ENCODE measurements around the gene ZNF366. TPM values are rescaled to one million over a fixed set of nuclear protein-coding genes. Genes with fewer than 3 reads are reported as not detected.

Gene ZNF366
- total RNA-seq, 1 donor from 2014 or later: not detected

- Mint-ChIP-seq H3K4me3 (ENCODE audit: unreplicated experiment) (no peak overlapping the region), H3K27me3 (ENCODE audit: low read depth) (no peaks in the 10 kb centered on the region), H3K9me3 (ENCODE audit: low read depth) (no peaks in the 10 kb centered on the region), H3K27ac (ENCODE audit: unreplicated experiment) (no peak overlapping the region), H3K36me3 (ENCODE audit: low read depth) (no peaks in the 10 kb centered on the region), H3K4me1 (ENCODE audit: low read depth) (peaks cover 36% of the 10 kb centered on the region)
- no peak for TF ChIP-seq CTCF (IDR thresholded peaks at IDR 0.05)
- no peak for DNase-seq (ENCODE audit: low spot score)
Observed at GRCh38 chr5:72478684-72479083, 28.5 kb downstream of the ZNF366 start.

GRCh38 chr5:72478276-72478675 lies 28.9 kb downstream of the ZNF366 start:
- no peak for DNase-seq (ENCODE audit: low spot score)
- Mint-ChIP-seq H3K36me3 (ENCODE audit: low read depth) (no peaks in the 10 kb centered on the region), H3K27ac (ENCODE audit: unreplicated experiment) (no peak overlapping the region), H3K9me3 (ENCODE audit: low read depth) (no peaks in the 10 kb centered on the region), H3K4me3 (ENCODE audit: unreplicated experiment) (no peak overlapping the region), H3K4me1 (ENCODE audit: low read depth) (peaks cover 40% of the 10 kb centered on the region), H3K27me3 (ENCODE audit: low read depth) (no peaks in the 10 kb centered on the region)
- TF ChIP-seq CTCF (IDR thresholded peaks at IDR 0.05): no peak

- H3K36me3 Mint-ChIP-seq (ENCODE audit: low read depth): no peaks in the 10 kb centered on the region
- H3K27me3 Mint-ChIP-seq (ENCODE audit: low read depth): no peaks in the 10 kb centered on the region
- no peak overlapping the region for H3K27ac Mint-ChIP-seq (ENCODE audit: unreplicated experiment)
- H3K4me1 Mint-ChIP-seq (ENCODE audit: low read depth): peaks cover 46% of the 10 kb centered on the region
- no peak for DNase-seq (ENCODE audit: low spot score)
- H3K9me3 Mint-ChIP-seq (ENCODE audit: low read depth): no peaks in the 10 kb centered on the region
- no peak for TF ChIP-seq CTCF (IDR thresholded peaks at IDR 0.05)
- no peak overlapping the region for H3K4me3 Mint-ChIP-seq (ENCODE audit: unreplicated experiment)
Observed at GRCh38 chr5:72477644-72478043, 29.6 kb downstream of the ZNF366 start.

- Mint-ChIP-seq H3K27me3 (ENCODE audit: low read depth) (no peaks in the 10 kb centered on the region), H3K9me3 (ENCODE audit: low read depth) (no peaks in the 10 kb centered on the region), H3K4me3 (ENCODE audit: unreplicated experiment) (no peak overlapping the region), H3K27ac (ENCODE audit: unreplicated experiment) (no peak overlapping the region), H3K4me1 (ENCODE audit: low read depth) (peaks cover 51% of the 10 kb centered on the region), H3K36me3 (ENCODE audit: low read depth) (no peaks in the 10 kb centered on the region)
- TF ChIP-seq CTCF (IDR thresholded peaks at IDR 0.05): no peak
- DNase-seq (ENCODE audit: low spot score): no peak
Observed at GRCh38 chr5:72477176-72477575, 30.0 kb downstream of the ZNF366 start.

DNA sequence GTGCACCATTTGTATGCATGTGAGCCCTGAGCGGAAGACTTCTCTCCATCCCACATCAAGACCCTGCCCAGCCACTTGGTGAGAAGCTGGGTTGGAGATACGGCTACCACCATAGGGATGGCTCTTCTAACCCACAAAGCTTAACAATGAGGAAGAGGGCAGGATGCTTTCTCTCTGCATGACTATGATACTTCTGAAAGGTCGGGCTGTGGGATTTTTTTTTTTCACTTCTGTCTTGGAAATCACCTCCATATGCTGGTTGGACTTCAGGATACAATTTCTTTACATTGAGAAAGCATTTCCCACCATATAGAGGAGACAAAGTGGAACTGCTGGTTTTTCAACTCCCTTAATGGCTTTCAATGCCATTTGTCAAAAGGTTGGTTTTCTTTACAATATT lies 30.5 kb downstream of the ZNF366 start:
- H3K27ac Mint-ChIP-seq (ENCODE audit: unreplicated experiment): no peak overlapping the region
- no peak for TF ChIP-seq CTCF (IDR thresholded peaks at IDR 0.05)
- H3K4me1 Mint-ChIP-seq (ENCODE audit: low read depth): peaks cover 55% of the 10 kb centered on the region
- no peaks in the 10 kb centered on the region for H3K9me3 Mint-ChIP-seq (ENCODE audit: low read depth)
- no peak for DNase-seq (ENCODE audit: low spot score)
- H3K27me3 Mint-ChIP-seq (ENCODE audit: low read depth): no peaks in the 10 kb centered on the region
- H3K4me3 Mint-ChIP-seq (ENCODE audit: unreplicated experiment): no peak overlapping the region
- H3K36me3 Mint-ChIP-seq (ENCODE audit: low read depth): no peaks in the 10 kb centered on the region
